ENCODE measurements around the gene DUSP3. TPM values are rescaled to one million over a fixed set of nuclear protein-coding genes. Genes with fewer than 3 reads are reported as not detected.

Gene DUSP3
- polyA plus RNA-seq, 1 donor from 2014 or later = 38.8 TPM

GRCh38 chr17:43789482-43789881 lies 10.7 kb upstream of the DUSP3 start:
- Histone ChIP-seq H3K27me3 (ENCODE audit: insufficient read depth, low read depth, low read length) (no peaks in the 10 kb centered on the region), H2AFZ (ENCODE audit: low read depth, low read length) (no peak overlapping the region), H3K4me3 (ENCODE audit: low read length) (no peak overlapping the region), H3F3A (ENCODE audit: insufficient read depth, low read length, poor library complexity, severe bottlenecking) (no peaks in the 10 kb centered on the region), H3K4me2 (ENCODE audit: low read length) (no peak overlapping the region), H3K36me3 (ENCODE audit: insufficient read depth, low read length) (no peaks in the 10 kb centered on the region), H3K9ac (ENCODE audit: low read length) (no peak overlapping the region), H3K27ac (ENCODE audit: low read length) (no peak overlapping the region), H3K9me2 (ENCODE audit: insufficient read depth, low read length) (no peaks in the 10 kb centered on the region), H3K9me3 (ENCODE audit: low read length) (no peaks in the 10 kb centered on the region), H4K20me1 (ENCODE audit: insufficient read depth) (no peaks in the 10 kb centered on the region), H3K79me2 (replicated peaks; ENCODE audit: insufficient read depth, low read length) (no peaks in the 10 kb centered on the region)
- TF ChIP-seq TAF1 (IDR thresholded peaks at IDR 0.05; ENCODE audit: low read depth) (no peak), MXI1 (conservative IDR thresholded peaks at IDR 0.05; ENCODE audit: poor library complexity, severe bottlenecking) (no peak), REST (IDR thresholded peaks at IDR 0.05; ENCODE audit: borderline replicate concordance) (no peak), EZH2 (IDR thresholded peaks at IDR 0.05; ENCODE audit: borderline replicate concordance, insufficient read depth, low read length, poor library complexity, severe bottlenecking) (no peak), POLR2AphosphoS5 (IDR thresholded peaks at IDR 0.05) (no peak), RAD21 (conservative IDR thresholded peaks at IDR 0.05) (no peak), SMC3 (conservative IDR thresholded peaks at IDR 0.05; ENCODE audit: poor library complexity) (no peak), EP300 (conservative IDR thresholded peaks at IDR 0.05; ENCODE audit: poor library complexity, severe bottlenecking) (no peak)
- TF ChIP-seq, protein P1, sequence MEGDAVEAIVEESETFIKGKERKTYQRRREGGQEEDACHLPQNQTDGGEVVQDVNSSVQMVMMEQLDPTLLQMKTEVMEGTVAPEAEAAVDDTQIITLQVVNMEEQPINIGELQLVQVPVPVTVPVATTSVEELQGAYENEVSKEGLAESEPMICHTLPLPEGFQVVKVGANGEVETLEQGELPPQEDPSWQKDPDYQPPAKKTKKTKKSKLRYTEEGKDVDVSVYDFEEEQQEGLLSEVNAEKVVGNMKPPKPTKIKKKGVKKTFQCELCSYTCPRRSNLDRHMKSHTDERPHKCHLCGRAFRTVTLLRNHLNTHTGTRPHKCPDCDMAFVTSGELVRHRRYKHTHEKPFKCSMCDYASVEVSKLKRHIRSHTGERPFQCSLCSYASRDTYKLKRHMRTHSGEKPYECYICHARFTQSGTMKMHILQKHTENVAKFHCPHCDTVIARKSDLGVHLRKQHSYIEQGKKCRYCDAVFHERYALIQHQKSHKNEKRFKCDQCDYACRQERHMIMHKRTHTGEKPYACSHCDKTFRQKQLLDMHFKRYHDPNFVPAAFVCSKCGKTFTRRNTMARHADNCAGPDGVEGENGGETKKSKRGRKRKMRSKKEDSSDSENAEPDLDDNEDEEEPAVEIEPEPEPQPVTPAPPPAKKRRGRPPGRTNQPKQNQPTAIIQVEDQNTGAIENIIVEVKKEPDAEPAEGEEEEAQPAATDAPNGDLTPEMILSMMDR (IDR thresholded peaks at IDR 0.05; ENCODE audit: poor library complexity, severe bottlenecking) = no peak

- Histone ChIP-seq H3K9me2 (ENCODE audit: insufficient read depth, low read length) (no peaks in the 10 kb centered on the region), H3K9me3 (ENCODE audit: low read length) (no peaks in the 10 kb centered on the region), H3K36me3 (ENCODE audit: insufficient read depth, low read length) (no peaks in the 10 kb centered on the region), H3K27me3 (ENCODE audit: insufficient read depth, low read depth, low read length) (no peaks in the 10 kb centered on the region), H3K9ac (ENCODE audit: low read length) (no peak overlapping the region), H3K27ac (ENCODE audit: low read length) (no peak overlapping the region), H3F3A (ENCODE audit: insufficient read depth, low read length, poor library complexity, severe bottlenecking) (no peaks in the 10 kb centered on the region), H3K4me3 (ENCODE audit: low read length) (no peak overlapping the region), H4K20me1 (ENCODE audit: insufficient read depth) (no peaks in the 10 kb centered on the region), H3K79me2 (replicated peaks; ENCODE audit: insufficient read depth, low read length) (no peaks in the 10 kb centered on the region), H3K4me2 (ENCODE audit: low read length) (no peak overlapping the region), H2AFZ (ENCODE audit: low read depth, low read length) (no peak overlapping the region)
- TF ChIP-seq EP300 (conservative IDR thresholded peaks at IDR 0.05; ENCODE audit: poor library complexity, severe bottlenecking) (no peak), RAD21 (conservative IDR thresholded peaks at IDR 0.05) (no peak), REST (IDR thresholded peaks at IDR 0.05; ENCODE audit: borderline replicate concordance) (no peak), SMC3 (conservative IDR thresholded peaks at IDR 0.05; ENCODE audit: poor library complexity) (no peak), TAF1 (IDR thresholded peaks at IDR 0.05; ENCODE audit: low read depth) (no peak), POLR2AphosphoS5 (IDR thresholded peaks at IDR 0.05) (no peak), MXI1 (conservative IDR thresholded peaks at IDR 0.05; ENCODE audit: poor library complexity, severe bottlenecking) (no peak), EZH2 (IDR thresholded peaks at IDR 0.05; ENCODE audit: borderline replicate concordance, insufficient read depth, low read length, poor library complexity, severe bottlenecking) (no peak)
- TF ChIP-seq, protein P1 (IDR thresholded peaks at IDR 0.05; ENCODE audit: poor library complexity, severe bottlenecking) = no peak
These were observed 9.8 kb upstream of the DUSP3 start for GRCh38 chr17:43788540-43788939.

All from neural cell (in vitro differentiated cells).